GM20431 (cell line): ENCODE results near the gene KRTAP24-1.

Source experiments
- in situ Hi-C: fragments of 300-500 bp; cut with MseI, MboI; formaldehyde crosslinking; loops from one replicate; pipeline ENCODE4 v1.15.0; 2020; ENCODE audit warnings: low sequenced_read_pairs; ENCODE audit not compliant: unreplicated experiment

Gene KRTAP24-1

DNA sequence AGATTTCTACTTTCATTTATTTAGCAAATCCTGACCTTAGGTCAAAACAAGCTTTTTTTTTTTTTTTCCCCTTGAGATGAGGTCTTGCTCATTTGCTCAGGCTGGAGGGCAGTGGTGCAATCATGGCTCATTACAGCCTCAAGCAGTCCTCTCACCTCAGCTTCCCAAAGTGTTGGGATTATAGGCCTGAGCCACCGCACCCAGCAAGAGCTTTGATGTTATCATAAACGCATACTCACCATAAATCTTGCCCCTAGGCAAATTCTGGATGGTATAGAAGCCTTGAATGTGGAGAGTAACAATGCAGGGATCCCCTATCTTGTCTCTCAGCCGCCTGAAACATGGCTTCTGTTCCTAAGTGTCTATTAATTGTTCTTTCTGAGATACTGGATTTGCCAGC lies 42.1 kb downstream of the KRTAP24-1 start:
- in situ Hi-C loops: no loop called here

DNA sequence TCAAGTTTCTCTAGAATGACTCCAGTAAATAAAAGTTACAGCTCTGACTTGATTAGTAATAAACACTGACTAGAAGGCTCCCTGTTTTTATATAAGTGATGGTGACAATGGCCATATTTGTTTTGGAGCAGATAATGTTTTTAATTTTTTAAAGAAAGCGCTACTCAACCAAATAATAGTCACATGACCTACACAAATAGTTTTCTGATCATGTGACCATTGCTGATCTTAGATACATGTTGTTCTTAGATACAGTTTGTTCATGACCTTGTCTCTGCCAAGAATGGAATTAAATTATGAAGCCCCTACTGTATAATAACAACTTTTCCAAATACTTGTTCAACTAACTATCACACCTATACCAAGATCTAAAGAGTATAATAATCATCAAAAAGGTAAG lies 44.6 kb downstream of the KRTAP24-1 start:
- in situ Hi-C loops: no loop called here

GRCh38 chr21:30234643-30235042 lies 48.1 kb downstream of the KRTAP24-1 start:
- in situ Hi-C loops: no loop called here

DNA sequence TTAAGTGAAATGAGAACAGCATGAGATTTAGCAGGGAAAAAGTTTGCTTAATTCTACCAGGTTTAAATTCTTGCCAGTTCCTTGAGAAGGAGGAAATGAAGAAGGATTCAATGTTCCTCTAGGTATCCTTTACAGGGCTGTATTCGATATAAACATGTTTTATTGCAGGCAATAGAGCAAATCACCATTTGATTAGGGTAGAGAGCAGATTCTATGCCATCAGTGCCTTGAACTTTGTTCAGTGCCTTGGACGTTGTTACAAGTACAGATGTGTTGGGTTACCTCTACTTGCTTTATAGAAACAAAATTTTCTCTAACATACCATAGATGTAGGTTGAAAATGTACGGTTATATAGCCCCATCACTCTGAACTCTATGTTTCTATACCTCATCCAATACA lies 48.7 kb downstream of the KRTAP24-1 start:
- in situ Hi-C loops: no loop called here

- in situ Hi-C loops: no loop called here
These were observed 49.3 kb downstream of the KRTAP24-1 start for GRCh38 chr21:30233228-30234020.

DNA sequence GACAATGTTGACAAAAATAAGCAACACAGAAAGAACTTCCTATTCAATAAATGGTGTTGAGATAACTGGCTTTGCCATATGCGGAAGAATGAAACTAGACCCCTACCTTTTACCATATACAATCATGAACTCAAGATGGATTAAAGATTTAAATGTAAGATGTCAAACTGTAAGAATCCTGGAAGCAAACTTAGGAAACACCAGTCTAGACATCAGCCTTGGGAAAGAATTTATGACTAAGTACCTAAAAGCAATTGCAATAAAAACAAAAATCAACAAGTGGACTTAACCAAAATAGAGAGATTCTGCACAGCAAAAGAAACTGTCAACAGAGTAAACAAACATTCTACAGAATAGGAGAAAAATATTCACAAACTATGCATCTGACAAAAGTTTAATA lies 50.7 kb downstream of the KRTAP24-1 start:
- in situ Hi-C loops: no loop called here
